ENCODE results near the gene RRP1. TPM values are rescaled to one million over a fixed set of nuclear protein-coding genes. Genes with fewer than 3 reads are reported as not detected.

The RRP1 gene
- total and polyA plus RNA-seq, 9 of the 15 experiments (the other 6 are each of a cell fraction or from before 2014, with no cell fraction given): 0.89 to 105 (median 51.6) TPM

GRCh38 chr21:43767498-43767983, 21.8 kb upstream of the RRP1 start (continued):
- TF ChIP-seq GMEB1 (CRISPR knock-in tag; IDR thresholded peaks at IDR 0.05): 0 out of 2 replicates have a peak, but pooled peaks have one; percentile 5
- TF ChIP-seq PHF21A (IDR thresholded peaks at IDR 0.05; ENCODE audit: borderline replicate concordance, low read depth): no peak
- TF ChIP-seq GTF2A2 (tag; IDR thresholded peaks at IDR 0.05): 0 out of 2 replicates have a peak, but pooled peaks have one; percentile 7
- no peak for TF ChIP-seq AFF4 (CRISPR knock-in tag; IDR thresholded peaks at IDR 0.05)
- no peak for TF ChIP-seq GTF2F1 (IDR thresholded peaks at IDR 0.05; ENCODE audit: low read depth, low read length)
- TF ChIP-seq MBD2 (IDR thresholded peaks at IDR 0.05; ENCODE audit: borderline replicate concordance, low read depth): 0 out of 2 replicates have a peak, but pooled peaks have one; percentile 0
- TF ChIP-seq NFIC (IDR thresholded peaks at IDR 0.05): no peak
- no peak for TF ChIP-seq MTA2 (IDR thresholded peaks at IDR 0.05; ENCODE audit: low read depth)
- peak; percentile 73; the same call in 1 of the 2 replicates for TF ChIP-seq ZBTB33 (CRISPR knock-in tag; IDR thresholded peaks at IDR 0.05)
- TF ChIP-seq ARID2 (IDR thresholded peaks at IDR 0.05): no peak
- peak; percentile 15 for TF ChIP-seq RBM22 (IDR thresholded peaks at IDR 0.05; ENCODE audit: low read depth, low read length, poor library complexity, severe bottlenecking)
- TF ChIP-seq SMARCA5 (IDR thresholded peaks at IDR 0.05): peak; percentile 33; the same call in 1 of the 2 replicates
- TF ChIP-seq HIVEP1 (CRISPR knock-in tag; IDR thresholded peaks at IDR 0.05): no peak
- 0 out of 2 replicates have a peak, but pooled peaks have one; percentile 36 for TF ChIP-seq ZBTB43 (CRISPR knock-in tag; IDR thresholded peaks at IDR 0.05)
- TF ChIP-seq FIP1L1 (IDR thresholded peaks at IDR 0.05; ENCODE audit: low read depth, low read length, poor library complexity, severe bottlenecking): peak; percentile 1

Measured in K562 (cell line).